ENCODE results near the gene CTDP1.

CTDP1 gene, protein sequence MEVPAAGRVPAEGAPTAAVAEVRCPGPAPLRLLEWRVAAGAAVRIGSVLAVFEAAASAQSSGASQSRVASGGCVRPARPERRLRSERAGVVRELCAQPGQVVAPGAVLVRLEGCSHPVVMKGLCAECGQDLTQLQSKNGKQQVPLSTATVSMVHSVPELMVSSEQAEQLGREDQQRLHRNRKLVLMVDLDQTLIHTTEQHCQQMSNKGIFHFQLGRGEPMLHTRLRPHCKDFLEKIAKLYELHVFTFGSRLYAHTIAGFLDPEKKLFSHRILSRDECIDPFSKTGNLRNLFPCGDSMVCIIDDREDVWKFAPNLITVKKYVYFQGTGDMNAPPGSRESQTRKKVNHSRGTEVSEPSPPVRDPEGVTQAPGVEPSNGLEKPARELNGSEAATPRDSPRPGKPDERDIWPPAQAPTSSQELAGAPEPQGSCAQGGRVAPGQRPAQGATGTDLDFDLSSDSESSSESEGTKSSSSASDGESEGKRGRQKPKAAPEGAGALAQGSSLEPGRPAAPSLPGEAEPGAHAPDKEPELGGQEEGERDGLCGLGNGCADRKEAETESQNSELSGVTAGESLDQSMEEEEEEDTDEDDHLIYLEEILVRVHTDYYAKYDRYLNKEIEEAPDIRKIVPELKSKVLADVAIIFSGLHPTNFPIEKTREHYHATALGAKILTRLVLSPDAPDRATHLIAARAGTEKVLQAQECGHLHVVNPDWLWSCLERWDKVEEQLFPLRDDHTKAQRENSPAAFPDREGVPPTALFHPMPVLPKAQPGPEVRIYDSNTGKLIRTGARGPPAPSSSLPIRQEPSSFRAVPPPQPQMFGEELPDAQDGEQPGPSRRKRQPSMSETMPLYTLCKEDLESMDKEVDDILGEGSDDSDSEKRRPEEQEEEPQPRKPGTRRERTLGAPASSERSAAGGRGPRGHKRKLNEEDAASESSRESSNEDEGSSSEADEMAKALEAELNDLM

DNA sequence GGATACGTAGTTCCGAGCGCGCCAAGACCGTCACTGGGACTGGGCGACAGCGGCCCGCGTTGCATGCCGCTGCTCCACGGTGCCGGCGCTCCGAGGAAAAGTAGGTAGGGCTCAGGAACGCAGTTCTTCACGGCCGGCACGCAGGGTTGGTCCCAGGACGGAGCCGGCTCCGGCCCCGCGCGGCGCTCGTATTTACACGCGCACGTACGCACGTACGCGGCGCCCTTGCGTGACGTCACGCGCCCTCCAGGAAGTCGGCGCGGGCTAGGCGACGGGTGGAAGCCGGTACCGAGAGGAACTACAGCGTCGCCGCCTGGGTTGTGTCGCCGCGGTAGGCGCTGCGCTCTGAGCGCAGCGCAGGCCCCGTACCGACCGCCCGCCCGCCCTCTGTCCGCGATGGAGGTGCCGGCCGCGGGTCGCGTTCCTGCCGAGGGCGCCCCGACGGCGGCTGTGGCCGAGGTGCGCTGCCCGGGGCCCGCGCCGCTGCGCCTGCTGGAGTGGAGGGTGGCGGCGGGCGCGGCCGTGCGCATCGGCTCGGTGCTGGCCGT, at the start of gene CTDP1:
CTDP1 (plus strand) TSS at position 252 of the 548 bp plus-strand sequence; CDS start at position 397, 145 bp downstream.
- DNase-seq: peak; percentile 85 to 100 (median 99)

DNA sequence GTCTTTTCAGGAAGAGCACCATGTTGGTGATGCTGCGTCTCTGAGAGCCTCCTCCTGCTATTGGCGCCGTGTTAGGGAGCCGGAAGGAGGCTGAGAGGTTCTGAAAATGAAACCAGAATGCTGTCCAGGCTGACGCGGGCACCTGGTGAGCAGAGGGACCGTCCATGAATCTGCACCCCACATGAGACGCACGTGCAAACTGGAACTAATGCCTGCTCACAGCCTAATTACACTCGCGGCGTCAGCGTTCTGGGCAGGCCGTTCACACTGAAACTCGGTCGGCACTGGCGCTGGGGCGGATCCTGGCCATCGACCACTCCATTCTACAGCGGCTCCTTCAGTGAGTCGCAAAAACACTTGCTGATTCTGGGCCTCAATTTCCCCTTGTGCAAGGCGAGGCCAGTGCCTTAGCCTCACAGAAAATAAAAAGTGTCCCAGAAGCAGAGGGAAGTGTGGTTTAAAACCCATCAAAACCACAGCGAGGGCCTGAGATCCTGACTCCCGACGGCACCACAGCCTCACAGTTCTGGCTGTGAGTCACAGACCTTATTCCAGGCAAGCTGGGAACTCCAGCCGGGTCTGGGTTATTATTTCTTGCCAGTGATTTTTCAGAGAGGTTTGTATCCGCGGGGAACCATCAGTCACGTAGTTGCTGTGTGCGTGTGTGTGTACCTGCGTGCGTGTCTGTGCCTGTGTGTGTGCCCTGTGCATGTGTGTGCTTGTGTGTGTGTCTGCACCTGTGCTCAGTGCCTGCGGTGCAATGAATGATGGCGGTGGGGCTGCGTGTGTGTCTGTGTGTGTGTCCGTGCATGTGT, 49.1 kb upstream of the CTDP1 start:
- DNase-seq: peak in 2 of 3 experiments; percentile 35 to 59

DNA sequence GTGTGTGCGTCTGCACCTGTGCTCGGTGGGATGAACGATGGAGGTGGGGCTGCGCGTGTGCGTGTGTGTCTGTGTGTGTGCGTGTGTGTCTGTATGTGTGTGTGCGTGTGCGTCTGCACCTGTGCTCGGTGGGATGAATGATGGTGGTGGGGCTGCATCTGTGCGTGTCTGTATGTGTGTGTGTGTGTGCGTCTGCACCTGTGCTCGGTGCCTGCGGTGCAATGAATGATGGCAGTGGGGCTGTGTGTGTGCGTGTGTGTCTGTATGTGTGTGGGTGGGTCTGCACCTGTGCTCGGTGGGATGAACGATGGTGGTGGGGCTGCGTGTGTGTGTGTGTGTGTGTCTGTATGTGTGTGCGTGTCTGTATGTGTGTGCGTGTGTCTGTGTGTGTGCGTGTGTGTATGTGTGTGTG, 48.5 kb upstream of the CTDP1 start:
- no peak for DNase-seq

DNA sequence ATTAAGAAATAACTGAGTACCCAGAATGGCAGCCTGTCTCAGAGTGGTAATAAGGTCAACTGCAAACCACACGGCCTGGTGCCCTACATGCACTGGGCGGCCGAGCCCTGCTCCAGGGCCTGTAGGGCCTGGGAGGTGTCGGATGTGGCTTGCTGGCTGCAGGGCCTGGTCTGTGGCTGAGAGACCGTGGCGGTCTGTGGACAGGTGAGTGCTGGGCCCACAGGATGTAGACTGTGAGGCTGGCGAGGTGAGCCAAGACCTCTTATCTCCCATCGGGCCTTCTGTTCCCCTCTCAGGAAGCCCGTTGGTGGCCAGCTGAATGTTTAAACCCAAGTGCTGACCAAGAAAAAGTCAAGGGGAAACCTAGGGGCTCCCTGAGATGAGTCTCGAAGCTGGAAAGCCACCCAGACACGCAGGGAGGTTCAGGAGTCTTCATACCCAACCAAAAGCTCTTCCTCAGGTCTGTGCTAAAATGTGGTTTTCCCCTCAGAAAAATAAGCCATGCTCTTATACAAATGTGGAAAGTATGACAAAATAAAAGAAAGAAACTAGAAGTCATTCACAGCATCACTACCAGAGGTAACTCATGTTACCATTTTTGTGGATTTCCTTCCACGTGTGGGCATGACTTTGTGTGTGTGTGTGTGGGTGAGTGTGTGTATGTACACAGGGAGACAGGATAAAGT, 47.7 kb upstream of the CTDP1 start:
- no peak for DNase-seq

DNA sequence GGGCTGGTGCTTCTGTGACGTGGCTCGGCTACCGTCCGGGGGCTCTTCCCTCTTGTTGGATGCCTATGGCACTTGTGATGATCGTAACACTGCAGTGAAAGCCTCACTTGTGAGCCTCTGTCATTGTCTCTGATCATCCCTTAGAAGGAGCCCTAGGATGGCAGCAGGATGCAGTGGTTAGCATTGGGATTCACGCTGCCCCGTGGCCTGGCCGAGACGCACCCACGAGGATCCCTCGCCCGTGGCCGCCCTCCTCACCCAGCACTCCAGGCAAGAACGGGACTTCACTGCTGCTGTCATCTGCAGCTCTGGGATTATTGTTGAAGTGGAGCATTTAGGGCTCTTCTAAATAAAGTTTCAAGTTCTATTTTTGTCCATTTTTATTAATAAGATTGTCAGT, 46.8 kb upstream of the CTDP1 start:
- no peak for DNase-seq

DNA sequence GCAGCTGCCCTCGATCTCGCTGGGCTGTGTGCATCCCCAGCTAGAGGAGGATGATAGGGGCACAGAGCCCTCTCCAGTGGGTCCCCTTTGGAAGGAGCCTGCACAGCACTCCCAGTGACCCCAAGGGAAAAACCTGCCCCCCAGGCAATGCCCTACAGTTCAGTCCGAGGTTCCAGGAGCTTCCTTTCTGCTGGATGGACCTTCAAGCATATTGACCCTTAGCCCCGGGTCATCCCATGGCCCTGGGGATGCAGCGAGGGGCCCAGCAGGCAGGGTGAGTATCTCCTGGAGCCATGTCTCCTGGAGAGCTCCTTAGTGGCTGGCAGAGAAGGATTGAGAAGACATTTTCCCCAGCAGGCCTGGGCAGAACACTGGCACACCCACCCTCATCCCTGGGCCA, 45.4 kb upstream of the CTDP1 start:
- no peak for DNase-seq

DNA sequence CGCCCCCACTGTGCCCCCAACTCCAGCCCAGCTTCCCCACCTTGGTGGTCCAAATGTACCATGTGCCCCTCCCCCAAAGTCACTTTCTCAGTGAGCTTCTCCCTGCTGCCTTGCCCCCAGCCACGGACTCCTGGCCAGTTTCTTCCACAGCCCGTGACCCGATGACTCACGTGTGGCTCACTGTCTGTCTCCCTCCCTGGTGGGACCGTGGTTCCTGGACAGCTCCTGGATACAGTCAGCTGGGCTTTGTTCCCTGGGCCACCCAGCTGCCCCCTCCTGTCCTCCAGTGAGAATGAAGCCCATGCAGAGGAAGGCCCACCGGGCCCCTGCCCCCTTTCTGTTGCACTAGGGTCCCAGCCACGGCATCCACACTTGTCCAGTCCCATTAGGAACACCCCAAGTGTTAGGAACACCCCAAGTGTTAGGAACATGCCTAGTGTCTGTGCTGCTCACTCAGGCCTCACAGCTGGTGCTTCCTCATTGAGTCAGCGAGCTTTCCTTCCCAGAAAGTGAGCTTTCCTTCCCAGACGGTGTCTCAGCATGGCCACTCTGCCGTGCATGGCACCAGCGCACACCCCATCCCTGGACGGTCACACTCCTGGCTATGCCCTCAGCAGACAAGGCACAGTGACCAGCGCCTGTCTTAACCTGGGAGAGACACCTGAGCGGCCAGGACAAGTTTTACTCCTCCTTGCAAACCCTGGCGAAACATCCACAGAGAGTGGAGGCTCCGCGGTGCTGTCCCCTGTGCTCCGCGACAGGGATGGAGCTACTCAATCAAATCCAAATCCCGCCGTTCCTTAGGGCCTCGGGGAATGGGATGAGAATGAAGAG, 44.8 kb upstream of the CTDP1 start:
- DNase-seq: no peak

DNA sequence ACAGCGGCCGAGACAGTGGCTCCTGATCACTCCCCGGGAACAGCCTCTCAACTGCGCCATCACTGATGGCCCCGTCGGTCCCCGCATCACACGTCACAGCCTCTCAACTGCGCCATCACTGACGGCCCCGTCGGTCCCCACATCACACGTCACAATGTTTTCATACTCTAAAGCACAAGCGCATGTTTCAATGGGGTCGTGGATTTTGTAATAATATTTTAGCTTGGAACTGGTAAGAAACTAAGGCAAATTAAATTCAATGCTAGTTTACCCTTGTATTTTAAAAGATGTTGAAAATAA, 44.2 kb upstream of the CTDP1 start:
- no peak for DNase-seq

DNA sequence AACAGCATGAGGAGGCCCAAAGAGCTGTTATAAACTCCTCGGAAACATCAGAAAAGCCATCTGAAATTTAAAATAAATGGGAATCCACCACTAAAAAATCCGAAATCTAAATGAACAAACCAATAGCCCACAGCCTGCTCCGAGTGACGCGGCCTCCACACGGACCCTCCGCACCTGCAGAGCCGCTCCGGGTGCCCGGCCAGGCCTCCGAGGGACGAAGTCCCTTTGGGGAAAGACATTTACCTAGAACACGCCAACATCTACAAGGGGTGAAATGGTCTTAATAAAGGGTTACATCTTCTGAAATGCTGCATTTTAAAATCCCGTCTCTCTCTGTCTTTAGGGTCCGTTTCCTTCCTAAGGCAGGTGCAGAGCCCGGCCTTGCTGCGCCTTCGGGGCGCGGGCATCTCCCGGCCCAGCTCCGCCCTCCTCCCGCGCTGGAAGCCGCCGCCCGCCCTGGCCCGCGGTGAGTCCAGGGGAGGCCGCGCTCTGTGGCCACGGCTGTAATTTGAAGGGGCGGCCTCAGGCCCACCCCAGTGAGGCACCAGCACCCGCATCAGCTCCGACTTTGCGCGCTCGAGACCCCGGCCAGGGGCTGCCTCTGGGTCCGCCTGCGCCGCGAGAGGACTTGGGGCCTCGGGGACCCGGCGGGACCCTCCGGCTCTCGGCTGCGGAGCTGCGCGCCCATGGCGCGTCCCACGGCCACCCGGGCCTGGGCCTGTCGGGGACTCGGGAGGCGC, 42.3 kb upstream of the CTDP1 start:
- DNase-seq: no peak

DNA sequence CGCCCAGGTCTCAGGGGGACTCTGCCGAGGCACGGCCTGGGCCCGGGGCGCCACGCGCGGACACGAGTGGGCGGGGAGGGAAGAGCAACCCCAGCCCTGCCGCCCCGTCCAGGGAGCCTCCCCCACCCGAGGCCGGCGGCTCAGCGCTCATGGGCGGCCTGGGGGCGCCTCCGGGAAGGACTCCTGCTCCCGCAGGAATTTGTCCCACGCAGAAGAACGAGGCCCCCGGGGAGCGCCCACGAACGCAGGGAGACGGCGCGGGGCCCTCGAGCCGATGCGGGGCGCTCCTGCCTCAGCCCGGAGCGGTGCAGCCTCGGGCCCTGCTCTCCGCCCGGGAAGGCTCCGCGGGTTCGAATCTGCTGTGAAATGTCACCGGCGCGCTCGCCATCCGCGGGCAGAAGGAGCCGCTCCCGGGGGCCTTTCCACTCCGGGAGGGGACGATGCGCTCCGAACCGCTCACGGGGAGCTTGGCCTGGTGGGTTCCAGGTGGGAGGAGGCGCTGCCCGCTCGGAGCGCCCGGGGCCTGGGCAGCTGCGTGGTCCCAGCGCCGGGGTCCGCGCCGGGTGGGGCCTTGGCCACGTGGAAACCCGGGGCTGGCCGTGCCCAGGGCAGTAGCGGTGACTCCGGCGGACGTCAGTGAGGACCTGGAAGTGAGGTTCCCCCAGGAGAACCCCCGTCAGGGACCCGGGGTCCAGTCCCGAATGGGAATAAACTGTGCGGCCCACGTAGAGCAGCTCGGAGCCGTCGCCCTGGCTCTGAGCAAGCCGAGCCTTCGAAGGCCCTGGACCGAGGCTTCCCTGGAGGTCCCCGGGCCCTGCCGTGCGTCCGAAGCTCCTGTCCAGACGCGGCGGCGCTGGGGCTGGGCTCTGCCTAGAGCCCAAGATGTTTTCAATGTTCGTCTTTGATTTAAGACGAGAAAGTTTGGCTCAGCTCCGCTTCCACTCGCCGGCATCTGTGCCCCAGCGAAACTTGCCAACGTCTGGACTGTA, 41.4 kb upstream of the CTDP1 start:
- DNase-seq: no peak

DNA sequence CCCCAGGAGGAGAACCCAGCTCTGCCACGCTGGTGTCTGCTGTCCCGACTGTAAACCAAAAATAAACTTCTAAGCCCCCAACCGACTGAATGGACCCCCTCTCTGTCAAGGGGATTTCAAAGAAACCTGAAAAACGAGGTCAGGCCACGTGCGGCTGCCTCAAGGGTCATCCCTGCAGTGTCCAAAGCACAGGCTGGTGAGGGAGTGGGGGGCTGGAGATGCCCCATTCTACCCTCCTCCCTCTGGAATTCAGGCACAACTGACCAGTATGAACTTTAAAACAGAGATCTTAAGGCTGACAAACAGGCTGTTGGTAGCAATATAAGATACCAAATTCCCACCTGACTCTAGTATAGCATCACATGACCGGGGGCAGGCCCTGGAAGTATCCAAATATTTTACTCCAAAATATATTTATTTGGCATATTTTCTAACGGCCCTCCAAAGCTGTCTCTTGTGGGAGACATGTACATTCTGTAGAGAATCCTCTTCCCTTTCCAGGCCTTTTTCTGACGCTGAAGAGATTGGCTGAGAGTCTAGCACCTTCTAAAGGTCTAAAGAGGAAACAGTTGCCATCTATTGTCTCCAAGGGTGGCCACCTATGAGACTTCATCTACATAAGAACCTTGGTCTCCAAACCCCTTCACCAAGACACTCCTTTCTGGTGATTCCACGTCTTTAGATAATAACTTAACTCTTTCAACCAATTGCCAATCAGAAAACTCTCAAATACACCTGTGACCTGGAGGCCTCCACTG, 40.4 kb upstream of the CTDP1 start:
- DNase-seq: peak in 1 of 3 experiments; percentile 30

DNA sequence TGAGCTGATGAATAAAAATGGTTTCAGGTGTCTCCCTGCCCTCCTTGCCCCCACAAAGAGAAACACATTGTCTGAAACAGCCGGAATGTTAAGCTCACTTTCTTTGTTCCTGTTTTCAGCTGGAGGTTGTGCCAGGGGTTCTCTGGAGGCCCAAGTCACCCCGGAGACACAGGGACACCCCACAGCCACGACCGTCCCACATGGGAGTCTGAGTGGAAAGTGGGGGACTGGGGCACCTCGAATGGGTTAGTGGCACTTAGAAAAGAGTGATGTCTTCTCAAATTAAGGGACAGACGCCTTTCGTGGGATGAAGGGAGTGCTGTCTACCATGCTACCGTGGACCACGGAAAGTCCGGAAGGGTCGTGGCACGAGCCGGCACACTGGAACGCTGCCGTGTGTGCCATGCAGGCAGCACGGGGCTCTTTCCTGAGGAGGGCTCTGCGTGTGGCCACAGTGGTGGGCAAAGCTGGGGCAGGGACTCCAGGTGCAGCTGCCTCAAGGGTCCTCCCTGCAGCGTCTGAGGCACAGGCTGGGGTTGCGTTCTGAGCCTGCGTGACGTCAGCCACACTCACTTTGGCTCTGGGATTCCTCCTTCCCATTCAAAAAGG, 39.4 kb upstream of the CTDP1 start:
- DNase-seq: no peak

DNA sequence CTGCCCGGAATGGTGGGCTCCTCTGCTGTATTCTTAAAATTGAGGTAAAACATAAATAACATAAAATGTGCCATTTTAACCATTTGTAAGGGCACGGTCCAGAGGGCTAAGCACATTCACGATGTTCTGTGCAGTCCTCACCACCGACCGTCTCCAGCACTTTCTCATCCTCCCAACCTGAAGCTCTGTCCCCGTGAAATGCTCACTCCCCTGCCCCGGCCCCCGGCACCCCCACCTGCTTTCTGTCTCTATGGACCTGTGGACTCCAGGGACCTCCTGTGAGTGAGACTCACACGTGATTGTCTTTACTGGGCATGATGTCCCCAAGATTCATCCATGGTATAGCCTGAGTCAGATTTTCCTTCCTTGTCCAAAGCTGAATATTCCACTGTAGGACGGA, 38.7 kb upstream of the CTDP1 start:
- DNase-seq: no peak

DNA sequence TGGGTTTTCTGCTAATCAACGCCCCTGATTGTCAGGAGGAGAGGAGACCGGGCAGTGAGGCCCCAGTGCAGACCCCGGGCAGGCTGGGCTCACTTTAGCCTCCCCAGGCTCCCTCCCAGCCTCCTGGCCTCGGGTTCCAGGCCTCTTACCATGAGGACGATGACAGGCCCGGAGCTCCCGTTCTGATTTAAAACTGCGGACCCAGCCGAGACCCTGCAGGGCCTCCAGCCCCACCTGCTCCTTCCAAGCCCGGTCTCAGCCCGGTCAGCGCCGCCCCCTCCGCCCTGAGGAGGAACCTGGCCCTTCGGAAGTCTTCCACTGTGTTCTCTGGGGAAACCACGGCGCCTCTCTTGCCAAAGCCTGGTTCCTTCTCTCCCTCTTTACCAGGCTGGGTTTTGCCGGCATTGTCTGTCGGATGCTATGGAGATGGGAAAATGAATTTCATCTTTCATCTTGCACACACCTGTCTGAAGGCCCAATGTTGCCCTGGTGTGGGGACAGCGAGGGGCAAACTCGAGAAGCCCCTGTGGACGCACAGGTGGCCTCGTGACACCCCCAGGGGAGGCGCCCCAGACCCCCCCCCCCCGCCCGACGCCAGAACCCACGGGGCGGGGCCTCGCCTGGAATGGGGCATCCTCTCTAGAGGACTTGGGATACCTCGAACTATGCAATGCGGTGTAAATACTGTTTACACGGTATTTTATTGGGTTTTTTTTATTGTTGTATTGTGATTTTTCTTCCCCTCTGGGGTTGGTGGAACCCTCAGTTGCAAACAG, 37.7 kb upstream of the CTDP1 start:
- DNase-seq: no peak

DNA sequence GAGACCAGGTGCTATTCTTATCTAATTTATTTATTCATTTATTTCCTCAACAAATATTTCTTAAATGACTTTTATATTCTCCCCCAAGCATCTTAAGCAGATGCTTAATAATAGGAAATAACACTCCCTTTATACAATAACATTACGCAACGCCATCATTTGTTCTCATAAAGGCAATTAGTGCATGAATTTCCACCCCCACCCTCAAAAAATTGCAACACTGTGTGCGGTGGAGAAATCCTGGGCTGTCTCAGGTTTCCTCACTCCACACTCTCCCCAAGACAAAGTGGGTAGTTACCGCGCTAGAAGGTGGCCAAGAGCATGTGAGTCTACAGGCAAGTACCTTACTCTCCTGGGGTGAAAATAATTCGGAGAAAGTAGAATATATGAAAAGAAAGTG, 37.0 kb upstream of the CTDP1 start:
- DNase-seq: no peak

DNA sequence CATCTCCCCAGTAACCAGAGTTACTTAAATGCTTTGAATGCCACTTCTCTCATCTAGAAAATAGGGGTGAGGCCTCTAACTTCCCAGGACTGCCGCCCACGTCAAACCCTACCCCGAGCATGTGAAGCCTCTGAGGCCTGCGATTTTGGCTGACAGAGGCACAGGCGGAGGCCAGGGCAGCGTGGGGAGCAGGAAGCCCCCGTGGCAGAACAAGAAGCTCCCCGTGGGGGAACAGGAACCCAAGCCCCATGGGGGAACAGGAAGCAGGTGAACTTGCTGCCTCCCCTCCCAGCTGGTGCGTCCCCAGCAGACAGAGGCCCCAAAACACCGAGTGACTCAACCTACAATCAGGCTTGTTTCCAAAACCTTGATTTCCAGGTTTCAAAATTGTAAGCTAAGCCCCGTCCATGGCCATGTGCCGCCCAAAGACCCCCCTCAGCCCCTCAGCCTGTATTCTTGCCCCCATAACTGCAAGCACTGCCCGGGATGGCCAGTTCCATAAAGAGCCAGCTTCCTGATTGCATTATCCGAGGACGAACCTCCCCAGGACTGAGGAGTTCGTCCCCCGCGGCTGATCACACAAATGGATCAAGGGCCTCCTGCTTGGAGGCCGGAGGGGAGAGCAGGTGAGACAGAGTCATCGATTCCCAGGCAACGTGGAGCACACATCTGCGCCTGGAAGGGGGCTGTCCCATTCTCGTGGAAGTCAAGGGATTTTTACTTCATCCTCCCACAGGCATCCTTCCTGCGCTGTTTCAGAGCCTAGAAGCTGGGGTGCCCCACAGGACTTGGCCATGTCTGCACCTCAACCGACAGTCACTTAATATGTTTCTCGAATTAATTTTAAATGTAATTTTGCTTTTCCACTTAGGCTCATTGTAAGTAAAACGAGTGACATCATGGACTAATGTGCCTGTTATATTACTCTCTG, 36.3 kb upstream of the CTDP1 start:
- no peak for DNase-seq
